Activated CD4-positive, alpha-beta T cell treated with anti-CD3 and anti-CD28 coated beads, Interleukin-2, amount 10 ng/mL, durations not matched to agents 7 days and 5 days (primary cell): ENCODE measurements around the gene ANKRD37. TPM values are rescaled to one million over a fixed set of nuclear protein-coding genes. Genes with fewer than 3 reads are reported as not detected.

ENCODE experiments used
- CTCF ChIA-PET: fragments of 350-600 bp; sonication (Branson Sonifier 250); formaldehyde crosslinking; loops from one replicate; lab custom pipeline; 2021; ENCODE audit warnings: antibody characterized with exemption; lab: Charles Lee
- POLR2A ChIA-PET: fragments of 350-600 bp; sonication (Branson Sonifier 250); formaldehyde crosslinking; loops from one replicate; lab custom pipeline; 2021; ENCODE audit warnings: antibody characterized with exemption; lab: Charles Lee
- DNase-seq: peaks from one replicate; pipeline ENCODE4 v3.0.0-alpha.2; 2020
- H3K27ac Mint-ChIP-seq: one replicate; pipeline ENCODE4 v1.8.0; 2021; ENCODE audit warnings: mild to moderate bottlenecking, moderate library complexity, mixed read lengths
- H3K27me3 Mint-ChIP-seq: one replicate; pipeline ENCODE4 v1.8.0; 2021; ENCODE audit warnings: mixed read lengths
- H3K36me3 Mint-ChIP-seq: one replicate; pipeline ENCODE4 v1.8.0; 2021; ENCODE audit warnings: low read depth, mixed read lengths
- H3K4me1 Mint-ChIP-seq: one replicate; pipeline ENCODE4 v1.8.0; 2021; ENCODE audit warnings: mixed read lengths
- H3K4me3 Mint-ChIP-seq: one replicate; pipeline ENCODE4 v1.8.0; 2021; ENCODE audit warnings: mild to moderate bottlenecking, moderate library complexity, mixed read lengths
- H3K9me3 Mint-ChIP-seq: one replicate; pipeline ENCODE4 v1.8.0; 2021; ENCODE audit warnings: mixed read lengths
- total RNA-seq, 2 experiments: library from RNA; stranded (reverse); gene quantifications; one replicate each; pipeline ENCODE4 v1.2.3, GENCODE V29; 2021

Gene ANKRD37
- total RNA-seq, 2 experiments from 2014 or later = 12.0 to 12.8 TPM

DNA sequence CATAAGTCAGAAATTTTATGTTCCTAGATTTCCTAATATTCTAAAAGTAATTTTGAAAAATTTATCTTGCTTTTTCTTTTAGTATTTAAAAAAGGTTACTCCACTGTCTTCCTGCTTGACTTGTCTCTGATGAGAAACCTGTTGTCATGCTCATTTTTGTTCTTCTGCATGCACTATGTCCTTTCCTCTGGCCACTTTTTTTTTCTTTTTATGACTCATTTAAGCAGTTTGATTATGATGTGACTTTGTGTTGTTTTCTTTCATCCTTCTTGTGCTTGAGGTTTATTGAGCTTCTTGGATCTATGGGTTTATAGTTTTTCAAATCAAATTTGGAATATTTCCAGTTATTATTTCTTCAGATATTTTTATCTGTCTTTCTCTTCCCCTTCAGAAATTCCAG lies 41.2 kb downstream of the ANKRD37 start:
- DNase-seq = no peak
- Mint-ChIP-seq H3K4me3 (no peak overlapping the region), H3K9me3 (no peaks in the 10 kb centered on the region), H3K27ac (no peak overlapping the region), H3K4me1 (no peaks in the 10 kb centered on the region), H3K27me3 (peaks cover 8% of the 10 kb centered on the region), H3K36me3 (no peaks in the 10 kb centered on the region)
- ChIA-PET CTCF (no interaction called here), POLR2A (interaction anchor here (0.6 kb wide), 1 partner anchor 1418 kb away, joined by 3 read pairs; no protein-coding TSS in a partner anchor)

GRCh38 chr4:185441479-185441878 lies 44.8 kb downstream of the ANKRD37 start:
- CTCF ChIA-PET = no interaction called here
- POLR2A ChIA-PET = no interaction called here
- Mint-ChIP-seq H3K4me3 (no peak overlapping the region), H3K9me3 (no peaks in the 10 kb centered on the region), H3K4me1 (no peaks in the 10 kb centered on the region), H3K36me3 (no peaks in the 10 kb centered on the region), H3K27ac (no peak overlapping the region), H3K27me3 (peaks cover 5% of the 10 kb centered on the region)
- DNase-seq = no peak

GRCh38 chr4:185445209-185445608 lies 48.6 kb downstream of the ANKRD37 start:
- peaks cover 5% of the 10 kb centered on the region for H3K27me3 Mint-ChIP-seq
- CTCF ChIA-PET = interaction anchor here (0.6 kb wide), 1 partner anchor 18 kb away, joined by 3 read pairs; no protein-coding TSS in a partner anchor

More at GRCh38 chr4:185445209-185445608, 48.6 kb downstream of the ANKRD37 start:
- no peak for DNase-seq
- no peak overlapping the region for H3K4me3 Mint-ChIP-seq
- no peaks in the 10 kb centered on the region for H3K36me3 Mint-ChIP-seq
- POLR2A ChIA-PET = no interaction called here
- H3K4me1 Mint-ChIP-seq = no peaks in the 10 kb centered on the region
- no peaks in the 10 kb centered on the region for H3K9me3 Mint-ChIP-seq
- no peak overlapping the region for H3K27ac Mint-ChIP-seq

Other genes starting within 250 kb of the ANKRD37 start
- gene CFAP97, start 192.8 kb upstream of the ANKRD37 start, total RNA-seq = 10 to 100 TPM; 32.4 to 44.3 TPM
- gene SNX25, start 187.2 kb upstream of the ANKRD37 start, total RNA-seq = 10 to 100 TPM in 1 of 2 experiments, 1 to 10 TPM in 1; 9.0 to 12.0 TPM
- under 1 TPM; 0.73 to 0.79 TPM for gene LRP2BP, start 917 bp upstream of the ANKRD37 start, total RNA-seq
- gene UFSP2, start 29.1 kb downstream of the ANKRD37 start, total RNA-seq = 10 to 100 TPM; 17.9 to 20.3 TPM
- gene CCDC110, start 74.9 kb downstream of the ANKRD37 start, total RNA-seq = not detected
- gene PDLIM3, start 138.7 kb downstream of the ANKRD37 start, total RNA-seq = not detected